ENCODE measurements around the gene SEZ6.

Gene SEZ6

DNA sequence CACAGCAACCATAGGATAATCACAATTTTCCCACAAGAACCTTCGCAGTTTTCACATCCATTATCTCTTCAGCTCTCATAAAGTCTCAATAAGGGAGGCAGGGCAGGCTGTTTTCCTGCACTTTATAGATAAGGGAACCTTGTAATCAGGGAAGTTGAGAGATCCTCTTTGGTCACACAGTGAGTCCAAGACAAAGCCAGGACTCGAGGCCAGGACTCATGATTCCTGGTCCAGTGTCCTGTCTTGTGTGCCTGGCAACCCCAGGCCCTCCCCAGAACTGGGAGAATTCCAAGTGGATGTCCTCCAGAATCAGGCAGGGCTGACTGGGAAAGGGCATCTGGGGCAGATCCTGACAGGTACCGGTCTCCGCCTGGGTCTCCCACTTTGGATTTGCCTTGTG lies 31.4 kb downstream of the SEZ6 start:
- FAIRE-seq, result no peak

DNA sequence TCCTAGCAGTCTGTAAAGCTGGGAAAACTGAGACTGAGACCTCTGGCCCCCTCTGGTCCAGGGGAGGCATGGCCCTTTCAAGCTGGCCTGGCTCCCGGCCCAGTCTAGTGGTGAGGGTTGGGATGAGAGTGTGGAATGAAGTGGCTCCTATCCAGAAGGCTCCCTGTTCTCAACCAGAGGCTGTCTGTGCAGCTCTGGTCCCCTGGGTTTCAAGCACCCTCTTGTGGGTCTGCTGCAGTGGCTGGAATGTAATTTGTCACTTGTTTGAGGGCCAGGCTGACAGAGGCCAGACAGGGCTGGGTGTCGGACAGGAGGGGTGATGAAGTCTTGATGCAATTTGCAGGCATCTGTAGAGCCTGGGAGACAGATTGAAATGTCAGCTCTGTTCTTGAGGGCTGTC lies 32.4 kb downstream of the SEZ6 start:
- no peak for FAIRE-seq

DNA sequence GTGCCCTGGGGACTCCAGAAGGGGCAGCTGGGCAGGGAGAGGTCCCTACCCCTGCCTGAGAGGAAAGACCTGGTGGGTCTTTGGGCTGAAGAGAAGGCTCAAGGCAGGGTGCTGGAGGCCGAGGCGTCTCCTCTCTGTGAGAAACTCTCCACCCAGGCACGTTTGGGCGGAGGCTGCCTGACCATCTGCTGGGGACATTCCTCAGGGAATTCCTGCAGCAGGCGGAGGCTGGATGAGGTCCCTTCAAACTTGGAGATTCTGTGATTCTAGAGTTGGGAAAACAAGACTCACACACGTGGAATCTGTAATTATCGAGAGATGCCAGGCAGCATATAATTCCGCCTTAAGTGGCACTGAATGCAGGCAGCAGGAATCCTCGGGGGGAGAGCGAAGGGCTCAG lies 33.4 kb downstream of the SEZ6 start:
- no peak for FAIRE-seq

DNA sequence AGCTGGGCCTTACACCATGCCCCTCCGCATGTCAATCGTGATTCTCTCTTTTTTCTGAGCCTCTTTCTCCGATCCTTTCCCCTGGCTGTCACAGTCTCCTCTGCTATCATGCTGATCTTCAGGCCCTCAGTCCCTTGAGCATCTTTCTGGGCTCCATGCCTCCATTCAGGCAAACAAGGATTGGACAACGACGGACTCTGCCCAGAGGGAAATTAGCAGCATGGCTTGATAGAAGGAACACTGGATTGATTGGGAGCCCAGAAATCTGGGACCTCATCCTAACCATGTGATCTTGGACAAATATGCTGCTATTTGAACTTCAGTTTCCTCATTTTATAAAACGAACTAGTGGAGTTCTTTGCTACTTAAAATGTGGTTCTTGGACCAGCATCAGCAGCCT lies 35.0 kb downstream of the SEZ6 start:
- FAIRE-seq, result no peak

GRCh38 chr17:28969706-28970393 lies 36.0 kb downstream of the SEZ6 start:
- FAIRE-seq, result no peak

GRCh38 chr17:28968914-28969295 lies 36.9 kb downstream of the SEZ6 start:
- FAIRE-seq, result no peak

- FAIRE-seq, result no peak
These were observed 37.5 kb downstream of the SEZ6 start for GRCh38 chr17:28968231-28968913.

DNA sequence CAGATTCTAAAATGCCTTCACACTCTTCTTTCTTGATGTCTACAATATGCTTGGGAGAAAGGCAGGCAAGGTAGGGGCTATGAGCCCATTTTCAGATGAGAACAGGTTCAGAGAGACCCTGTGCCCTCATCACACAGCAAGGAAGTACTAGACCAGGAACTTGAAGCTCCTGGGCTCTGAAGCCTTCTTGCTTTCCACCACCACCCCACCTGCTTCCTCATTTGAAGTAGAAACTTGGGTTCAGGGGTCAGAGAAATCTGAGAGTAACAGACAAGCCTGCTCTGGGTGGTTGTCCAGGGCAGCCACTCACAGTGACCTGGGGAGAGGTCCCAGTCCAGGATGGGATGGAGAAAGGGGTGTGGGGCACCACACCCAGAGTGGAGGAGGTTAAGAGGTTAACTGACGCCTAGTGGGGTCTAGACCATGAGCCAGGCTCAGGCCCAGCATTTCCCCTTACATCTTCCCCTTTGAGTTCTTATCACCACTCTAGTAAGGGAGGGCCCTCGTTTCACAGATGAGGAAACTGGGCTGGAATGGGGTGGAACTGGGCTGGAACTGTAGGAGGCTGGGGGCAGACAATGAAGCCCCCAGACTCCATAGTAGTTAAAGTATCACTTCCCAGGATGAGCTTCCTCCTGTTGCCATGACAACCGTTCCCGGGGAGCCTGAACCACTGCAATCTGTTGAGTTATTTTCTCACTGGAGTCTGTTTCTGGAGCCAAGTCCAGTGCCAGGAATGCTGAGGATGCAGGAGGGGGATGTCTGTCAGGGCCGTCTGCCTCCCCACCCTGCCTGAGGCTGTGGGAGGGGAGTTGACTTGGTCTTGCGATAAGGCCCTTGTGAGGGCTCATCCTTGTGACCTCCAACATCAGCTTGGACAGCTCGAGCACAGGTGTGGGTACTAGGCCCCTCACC lies 38.4 kb downstream of the SEZ6 start:
- no peak for FAIRE-seq

DNA sequence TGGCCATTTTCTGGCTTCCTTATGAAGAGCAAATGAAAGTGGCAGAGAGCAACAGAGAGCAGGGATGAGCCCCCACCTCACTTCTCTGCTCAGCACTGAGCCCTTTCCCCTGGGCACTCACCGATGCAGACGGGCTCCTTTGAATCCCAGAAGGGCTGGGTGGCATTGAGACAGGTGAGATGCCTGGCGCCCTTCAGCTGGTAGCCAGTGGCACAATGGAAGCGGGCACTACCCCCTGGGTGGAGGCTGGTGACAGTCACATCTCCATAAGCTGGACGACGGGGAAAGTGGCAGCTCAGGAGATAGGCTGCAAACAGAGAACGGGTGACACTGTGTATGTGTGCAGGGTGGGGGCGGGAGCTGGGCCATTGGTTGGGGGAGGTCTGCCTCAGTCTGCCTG lies 42.0 kb downstream of the SEZ6 start:
- no peak for FAIRE-seq

DNA sequence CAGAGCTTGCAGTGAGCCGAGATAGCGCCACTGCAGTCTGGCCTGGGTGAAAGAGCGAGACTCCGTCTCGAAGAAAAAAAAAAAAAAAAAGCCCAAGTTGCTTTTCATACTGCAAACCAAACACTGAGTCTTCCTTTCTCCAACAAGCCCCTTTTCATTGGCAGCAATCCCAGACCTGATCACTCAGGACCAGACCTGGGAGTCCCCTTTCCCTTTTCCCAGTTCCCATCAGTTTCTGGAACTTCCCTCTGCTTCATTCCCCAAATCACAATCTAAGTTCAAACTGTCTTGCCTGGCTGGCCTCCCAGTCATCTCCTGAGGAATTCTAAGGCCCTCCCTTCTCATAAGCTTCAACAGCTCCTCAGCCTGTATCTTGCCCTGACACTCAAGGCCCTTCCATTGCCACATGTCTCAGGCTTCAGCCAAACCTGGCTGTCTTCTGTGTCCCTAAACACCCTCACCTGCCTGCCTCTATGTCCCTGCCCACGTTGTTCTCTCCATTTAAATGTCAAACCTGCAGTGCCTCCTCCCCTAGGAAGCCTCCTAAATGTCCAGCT lies 42.7 kb downstream of the SEZ6 start:
- FAIRE-seq, result no peak

GRCh38 chr17:28961391-28961790 lies 44.4 kb downstream of the SEZ6 start:
- no peak for FAIRE-seq

GRCh38 chr17:28960256-28961061 lies 45.4 kb downstream of the SEZ6 start:
- FAIRE-seq, result no peak

- FAIRE-seq, result no peak
These were observed 46.4 kb downstream of the SEZ6 start for GRCh38 chr17:28959471-28959871.

DNA sequence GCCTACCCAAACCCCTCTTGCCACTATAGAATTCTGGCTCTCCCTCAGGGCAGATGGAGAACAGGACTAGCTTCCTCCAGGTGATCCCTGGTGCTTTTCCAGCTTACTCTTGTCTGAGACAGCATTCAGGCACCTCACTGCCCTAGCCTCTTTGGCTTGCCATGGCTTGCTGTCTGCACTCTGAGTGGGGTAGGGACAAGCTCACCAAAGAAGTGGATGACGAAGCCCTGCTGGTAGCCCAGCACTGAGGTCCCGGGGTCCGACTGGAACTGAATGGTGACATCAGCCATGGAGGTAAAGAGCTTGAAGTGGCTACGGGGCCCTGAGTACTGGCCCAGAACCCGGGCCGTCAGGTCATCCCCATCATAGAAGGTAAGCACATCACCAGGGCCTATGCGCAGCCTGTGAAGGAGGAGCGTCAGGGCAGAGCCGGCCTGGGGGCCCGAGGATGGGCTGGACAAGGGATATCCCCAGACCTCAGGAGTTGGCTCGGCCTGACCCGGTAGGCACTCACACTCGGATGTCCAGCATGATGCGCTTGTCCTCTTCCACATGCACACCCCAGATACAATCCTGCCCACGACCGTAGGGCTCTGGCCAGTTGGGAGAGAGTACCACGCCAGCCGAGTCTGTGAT lies 46.9 kb downstream of the SEZ6 start:
- FAIRE-seq, result no peak

GRCh38 chr17:28957992-28958355 lies 47.9 kb downstream of the SEZ6 start:
- FAIRE-seq, result no peak

DNA sequence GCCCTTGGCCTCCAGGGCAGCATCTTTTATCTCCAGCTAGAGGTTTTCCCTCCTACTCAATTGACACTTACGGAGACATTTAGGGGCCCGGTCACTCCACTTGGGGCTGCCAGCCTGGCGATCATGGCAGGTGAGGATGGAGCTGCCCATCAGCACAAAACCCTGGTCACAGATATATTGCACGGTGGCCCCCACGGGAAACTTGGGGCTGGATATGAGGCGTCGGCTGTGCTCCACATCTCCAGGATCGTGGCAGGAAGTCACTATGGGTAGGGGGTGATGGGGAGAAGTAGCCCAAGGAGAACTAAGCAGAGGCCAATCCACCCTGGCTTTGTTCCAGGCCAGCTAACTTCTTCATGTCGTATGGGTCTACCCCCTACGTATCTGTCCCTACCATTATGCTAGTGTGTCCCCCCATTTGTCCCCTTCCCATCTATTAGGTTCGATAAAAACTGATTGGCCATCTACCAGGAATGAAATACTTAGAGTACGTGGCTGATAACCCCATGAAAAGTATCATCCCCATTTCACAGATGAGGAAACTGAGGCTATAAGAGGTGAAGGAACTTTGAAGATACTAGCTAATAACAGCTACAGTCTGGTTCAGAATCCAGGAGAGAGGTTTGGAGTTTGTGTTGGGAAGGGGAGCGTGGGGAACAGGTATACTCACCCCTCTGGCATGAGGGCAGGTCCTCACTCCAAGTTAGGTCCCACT lies 48.4 kb downstream of the SEZ6 start:
- no peak for FAIRE-seq

- no peak for FAIRE-seq
These were observed 49.0 kb downstream of the SEZ6 start for GRCh38 chr17:28956861-28957260.

- no peak for FAIRE-seq
These were observed 49.7 kb downstream of the SEZ6 start for GRCh38 chr17:28956112-28956511.

GRCh38 chr17:28955408-28955807 lies 50.4 kb downstream of the SEZ6 start:
- FAIRE-seq, result no peak

DNA sequence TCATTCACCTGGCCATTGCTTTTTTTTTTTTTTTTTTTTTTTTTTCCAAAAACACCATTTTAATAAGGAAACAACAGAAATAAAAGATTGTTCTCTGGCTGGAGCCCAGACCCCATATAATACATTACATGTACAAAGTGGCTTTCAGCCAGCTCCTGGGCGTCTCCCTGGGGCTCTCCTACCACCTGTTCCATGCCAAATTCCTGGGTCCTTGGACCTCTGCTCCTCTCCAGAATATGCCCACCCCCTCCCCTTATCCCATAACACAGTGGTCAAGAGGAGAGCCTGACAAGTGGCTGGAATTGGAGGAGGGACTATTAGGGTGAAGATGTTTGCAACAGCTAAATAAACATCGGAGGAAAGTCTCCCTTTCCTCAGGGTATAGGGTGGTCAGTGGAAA lies 50.9 kb downstream of the SEZ6 start:
- FAIRE-seq, result no peak

DNA sequence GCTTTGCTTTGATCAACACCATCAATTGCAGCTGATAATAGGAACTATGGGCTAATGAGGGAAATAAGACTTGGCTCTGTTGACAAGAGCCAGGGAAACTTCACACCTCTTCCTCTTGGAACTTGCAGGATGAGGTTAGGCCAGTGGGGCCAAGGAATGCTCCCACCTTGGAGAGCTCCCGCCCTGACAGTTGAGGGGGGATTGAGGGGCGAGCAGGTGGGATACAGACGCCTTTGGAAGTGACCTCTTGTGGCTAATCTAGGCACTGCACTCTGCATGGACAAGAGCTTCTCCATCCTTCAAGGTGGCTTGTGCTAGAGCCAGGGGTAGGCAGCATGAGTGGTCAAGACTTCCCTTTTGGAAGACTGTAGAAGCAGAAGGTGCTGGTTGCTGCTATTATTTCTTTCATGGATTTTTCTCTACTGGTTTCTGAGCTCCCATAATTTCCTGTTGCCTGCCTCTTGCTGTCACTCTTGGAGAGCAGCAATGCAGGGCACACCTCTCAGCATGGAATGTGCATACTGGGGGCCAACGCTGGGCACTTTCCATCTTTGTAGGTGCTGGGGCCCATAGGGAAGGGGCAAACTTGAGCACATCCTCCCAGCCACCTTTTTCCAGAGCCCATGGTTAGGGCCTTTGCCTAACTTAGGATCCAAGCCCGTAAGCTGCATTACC lies 52.3 kb downstream of the SEZ6 start:
- FAIRE-seq, result no peak

Data from colon (tissue), 2 donors.